GM19351 (cell line): ENCODE measurements around the gene TMEM59L.
A peak's percentile ranks its signal among the peaks of the same experiment; 100 is the strongest.
"Not testable (repeated sequence)": the region's sequence is repeated elsewhere in the genome, so short reads cannot be mapped to it uniquely, and the experiment has no call there.

Experiments used
- ATAC-seq: cut with Tn5 transposase; IDR thresholded peaks from one replicate; pipeline ENCODE4 v1.9.1; 2021; ENCODE audit warnings: mild to moderate bottlenecking, moderate library complexity; ENCODE audit not compliant: unreplicated experiment

Gene TMEM59L

DNA sequence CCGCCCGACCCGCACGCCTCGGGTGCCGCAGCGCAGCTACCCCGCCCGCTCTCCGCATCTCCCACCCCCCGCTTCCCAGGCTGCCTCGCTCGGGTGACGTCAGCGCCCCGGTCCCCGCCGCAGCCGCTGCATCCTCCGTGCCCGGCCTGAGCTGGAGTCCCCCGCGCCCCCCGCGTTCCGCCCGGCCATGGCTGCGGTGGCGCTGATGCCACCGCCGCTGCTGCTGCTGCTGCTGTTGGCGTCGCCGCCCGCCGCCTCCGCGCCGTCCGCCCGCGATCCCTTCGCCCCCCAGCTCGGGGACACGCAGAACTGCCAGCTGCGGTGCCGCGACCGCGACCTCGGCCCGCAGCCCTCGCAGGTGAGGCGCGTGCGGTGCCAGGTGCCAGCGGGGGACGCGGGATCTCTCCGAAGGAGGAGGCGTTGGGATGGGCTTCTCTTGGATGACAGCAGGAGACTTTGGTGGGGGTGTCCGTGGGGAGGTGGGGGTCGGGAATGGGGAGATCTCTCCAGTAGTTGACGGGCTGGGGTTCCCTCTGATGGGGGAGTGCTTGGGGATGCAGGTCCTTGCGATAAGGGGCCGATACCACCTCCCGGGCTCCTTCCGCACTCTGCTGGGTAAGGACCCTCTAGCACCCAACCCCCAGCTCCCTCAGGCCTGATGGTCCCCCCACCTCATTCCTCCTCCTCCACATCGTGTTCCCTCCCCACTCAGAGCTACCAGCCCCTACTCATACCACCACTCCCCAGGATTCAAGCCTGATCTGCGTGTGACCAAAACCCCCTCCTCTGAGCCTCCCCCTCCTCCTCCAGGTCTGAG, at the start of gene TMEM59L:
Gene TMEM59L (plus strand): TSS at position 99 of the 817 bp plus-strand sequence. CDS start 89 bp downstream, at position 188.
- no peak for ATAC-seq

GRCh38 chr19:18566953-18567352, 45.7 kb upstream of the TMEM59L start:
- ATAC-seq = no peak

DNA sequence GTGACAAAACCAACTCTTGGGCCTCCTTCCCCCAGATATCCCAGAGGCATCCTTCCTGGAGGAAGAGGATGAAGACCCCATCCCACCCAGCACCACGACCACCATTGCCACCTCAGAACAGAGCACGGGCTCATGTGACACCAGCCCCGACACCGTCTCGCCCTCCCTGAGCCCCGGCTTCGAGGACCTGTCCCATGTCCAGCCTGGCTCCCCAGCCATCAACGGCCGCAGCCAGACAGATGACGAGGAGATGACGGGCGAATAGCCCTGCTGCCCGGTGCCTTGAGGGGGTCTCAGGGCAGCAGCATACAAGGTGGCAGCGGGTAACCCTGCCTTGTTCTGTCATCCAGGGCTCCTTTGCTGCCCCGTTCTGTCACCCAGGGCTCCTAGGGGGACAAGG, 44.3 kb upstream of the TMEM59L start:
- ATAC-seq = no peak

DNA sequence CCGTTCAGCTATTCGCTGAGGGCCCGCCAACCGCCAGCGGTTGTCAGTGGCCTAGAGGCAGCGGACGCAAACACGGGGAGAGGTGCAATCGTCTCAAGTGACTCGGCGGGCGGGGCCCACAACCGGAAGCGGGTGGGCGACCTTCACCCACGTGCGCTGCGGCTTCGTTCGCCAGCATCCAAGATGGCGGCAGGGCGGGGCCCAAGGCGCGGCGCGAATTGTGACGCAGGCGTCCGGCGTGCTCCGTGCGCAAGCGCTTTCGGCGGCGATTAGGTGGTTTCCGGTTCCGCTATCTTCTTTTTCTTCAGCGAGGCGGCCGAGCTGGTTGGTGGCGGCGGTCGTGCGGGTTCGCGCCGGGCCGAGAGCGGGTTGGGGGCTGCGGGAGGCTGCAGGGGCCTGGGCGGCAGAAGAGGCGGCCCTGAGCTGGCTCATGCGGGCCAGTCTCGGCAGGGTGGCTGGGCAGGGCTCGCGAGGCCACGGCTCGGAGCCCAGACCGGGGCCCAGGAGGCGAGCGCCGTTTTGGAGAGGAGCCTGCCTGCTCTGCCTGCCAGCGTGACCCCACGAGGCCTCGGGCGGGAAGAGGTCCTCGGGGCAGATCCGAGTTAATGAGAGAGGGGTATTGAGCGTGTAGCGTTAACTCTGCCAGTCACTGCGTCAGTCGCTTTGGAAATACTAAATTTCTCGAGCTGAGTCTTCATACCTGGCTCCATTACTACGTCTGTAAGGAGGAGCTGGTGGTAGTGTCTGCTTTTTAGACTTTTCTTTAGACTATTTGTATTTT, 40.9 kb upstream of the TMEM59L start, which contains the start of gene UBA52:
Gene UBA52 (plus strand): TSS at position 294 of the 781 bp plus-strand sequence. CDS start 1,444 bp downstream, outside the sequence.
- ATAC-seq = peak; percentile 93

DNA sequence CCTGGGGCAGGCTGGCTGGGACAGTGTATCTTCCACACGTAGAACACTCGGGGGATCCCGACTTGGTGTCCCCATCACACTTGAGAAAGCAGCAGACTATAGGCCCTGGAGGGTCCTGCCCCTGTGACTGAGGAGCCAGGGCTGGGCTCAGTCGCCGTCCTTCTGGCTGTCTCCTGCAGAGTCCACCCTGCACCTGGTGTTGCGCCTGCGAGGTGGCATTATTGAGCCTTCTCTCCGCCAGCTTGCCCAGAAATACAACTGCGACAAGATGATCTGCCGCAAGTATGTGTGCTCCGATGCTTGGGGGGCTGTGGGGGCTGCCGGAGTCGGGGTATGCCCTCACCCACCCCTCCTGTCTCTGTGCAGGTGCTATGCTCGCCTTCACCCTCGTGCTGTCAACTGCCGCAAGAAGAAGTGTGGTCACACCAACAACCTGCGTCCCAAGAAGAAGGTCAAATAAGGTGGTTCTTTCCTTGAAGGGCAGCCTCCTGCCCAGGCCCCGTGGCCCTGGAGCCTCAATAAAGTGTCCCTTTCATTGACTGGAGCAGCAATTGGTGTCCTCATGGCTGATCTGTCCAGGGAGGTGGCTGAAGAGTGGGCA, 37.9 kb upstream of the TMEM59L start:
- no peak for ATAC-seq

DNA sequence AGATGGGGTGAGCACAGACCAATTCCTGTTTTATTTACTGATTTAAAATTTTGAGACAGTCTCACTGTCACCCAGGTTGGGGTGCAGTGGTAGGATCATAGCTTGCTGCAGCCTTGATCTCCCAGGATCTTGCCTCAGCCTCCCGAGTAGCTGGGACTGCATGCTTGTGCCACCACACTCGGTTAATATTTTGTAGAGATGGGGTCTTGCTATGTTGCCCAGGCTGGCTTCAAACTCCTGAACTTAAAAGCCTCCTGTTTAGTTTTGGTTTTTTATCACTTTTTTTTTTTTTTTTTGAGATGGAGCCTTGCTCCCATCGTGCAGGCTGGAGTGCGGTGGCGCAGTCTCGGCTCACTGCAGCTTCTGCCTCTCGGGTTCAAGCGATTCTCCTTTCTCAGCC, 36.3 kb upstream of the TMEM59L start:
- no peak for ATAC-seq

DNA sequence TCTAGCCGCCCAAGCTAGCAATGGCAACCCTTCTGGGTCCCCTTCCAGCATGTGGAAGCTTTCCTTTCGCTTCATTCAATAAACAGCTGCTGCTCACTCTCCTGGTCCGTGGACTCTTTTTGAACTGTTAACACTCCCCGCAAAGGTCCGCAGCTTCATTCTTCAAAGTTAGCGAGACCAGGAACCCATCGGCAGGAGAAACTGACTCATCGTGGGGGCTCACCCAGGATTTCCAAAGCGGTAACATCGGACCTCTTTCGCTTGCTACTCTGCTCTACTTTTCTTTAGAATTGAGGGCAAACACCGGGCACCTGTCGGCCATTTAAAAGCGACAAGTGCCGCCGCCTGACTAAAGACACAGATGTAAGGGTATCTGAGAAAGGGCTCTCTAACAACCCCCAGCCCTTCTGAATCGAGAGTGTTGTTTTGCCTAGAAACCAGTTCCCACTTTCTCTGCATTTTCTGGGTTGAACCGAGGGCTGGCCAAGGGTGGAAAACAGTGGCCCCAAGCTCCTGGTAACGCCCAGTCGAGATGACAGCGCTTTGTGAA, 35.2 kb upstream of the TMEM59L start:
- ATAC-seq = no peak

DNA sequence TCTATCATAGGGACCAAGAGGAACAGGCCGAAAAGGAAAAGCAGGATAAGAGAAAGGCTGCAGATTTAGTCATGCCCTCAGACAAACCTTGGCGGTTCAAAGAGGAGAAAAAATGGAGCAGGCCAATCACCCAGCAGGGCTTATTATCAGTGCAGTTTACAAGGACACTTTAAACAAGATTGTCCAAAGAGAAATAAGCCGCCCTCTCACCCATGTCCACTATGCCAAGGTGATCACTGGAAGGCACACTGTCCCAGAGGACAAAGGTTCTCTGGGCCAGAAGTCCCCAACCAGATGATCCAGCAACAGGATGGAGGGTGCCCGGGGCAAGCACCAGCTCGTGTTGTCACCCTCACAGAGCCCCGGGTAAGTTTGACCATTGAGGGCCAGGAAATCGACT, 32.4 kb upstream of the TMEM59L start:
- ATAC-seq = no peak

DNA sequence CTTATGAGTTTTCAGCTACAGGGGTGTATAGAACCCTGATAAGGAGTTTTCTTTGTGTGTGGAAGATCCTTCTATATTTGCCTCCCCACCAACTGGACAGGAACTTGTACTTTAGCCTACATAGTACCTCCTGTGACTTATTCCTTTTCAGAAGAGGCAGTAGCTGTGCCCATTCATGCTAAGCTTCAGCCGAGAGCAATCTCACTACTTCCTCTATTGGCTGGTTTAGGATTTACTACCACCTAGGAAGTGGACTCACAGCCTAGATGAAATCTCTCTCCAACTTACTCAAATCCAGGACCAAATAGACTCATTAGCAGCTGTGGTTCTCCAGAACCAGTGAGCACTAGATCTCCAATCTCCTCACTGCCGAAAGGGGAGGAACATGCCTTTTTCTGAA, 26.4 kb upstream of the TMEM59L start:
- ATAC-seq = no peak

GRCh38 chr19:18587561-18587960, 25.1 kb upstream of the TMEM59L start:
- ATAC-seq = no peak

- no peak for ATAC-seq
Observed at GRCh38 chr19:18587962-18588610, 24.6 kb upstream of the TMEM59L start.

DNA sequence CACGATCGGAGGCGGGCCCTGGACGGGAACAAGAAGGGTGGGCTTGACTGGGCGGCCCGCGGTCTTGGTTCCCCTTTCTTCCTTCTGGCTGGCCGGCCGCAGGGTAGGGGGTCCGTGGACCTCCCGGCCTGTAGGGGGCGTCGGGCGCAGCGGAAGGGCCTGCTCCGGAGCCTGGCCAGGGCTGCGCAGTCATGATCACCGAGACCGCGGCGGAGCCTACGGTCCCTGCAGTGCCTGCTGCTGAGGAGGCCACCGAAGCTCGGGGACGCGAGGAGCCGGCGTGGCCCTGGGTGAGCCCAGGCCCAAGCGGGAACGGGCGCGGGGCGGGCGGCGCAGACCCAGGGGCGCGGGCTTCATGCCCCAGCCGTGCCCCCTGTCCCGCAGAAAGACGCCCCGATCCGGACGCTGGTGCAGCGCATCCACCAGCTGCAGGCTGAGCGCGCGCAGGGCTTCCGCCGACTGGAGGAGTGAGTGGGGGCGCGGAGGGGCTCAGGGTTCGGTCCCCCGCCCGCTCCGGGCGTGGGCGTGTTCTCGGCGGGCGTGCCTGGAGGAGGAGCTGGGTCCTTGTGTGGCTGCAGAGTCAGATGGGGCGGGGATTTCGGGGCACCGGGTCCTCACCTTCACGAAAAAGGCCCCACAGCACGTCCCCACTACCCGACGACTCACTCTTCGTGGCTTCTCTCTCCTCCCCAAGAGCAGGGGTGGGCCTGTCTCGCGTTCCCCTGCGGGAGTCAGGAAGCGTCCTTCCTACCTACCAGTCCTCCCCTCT, 23.9 kb upstream of the TMEM59L start, which contains the start of gene REX1BD:
Gene REX1BD (plus strand): TSS at position 188 of the 769 bp plus-strand sequence. CDS start 4 bp downstream, at position 192.
- ATAC-seq = peak; percentile 66

- ATAC-seq = peak; percentile 31
Observed at GRCh38 chr19:18589380-18590272, 23.0 kb upstream of the TMEM59L start.

- no peak for ATAC-seq
Observed at GRCh38 chr19:18590273-18591272, 22.1 kb upstream of the TMEM59L start.

DNA sequence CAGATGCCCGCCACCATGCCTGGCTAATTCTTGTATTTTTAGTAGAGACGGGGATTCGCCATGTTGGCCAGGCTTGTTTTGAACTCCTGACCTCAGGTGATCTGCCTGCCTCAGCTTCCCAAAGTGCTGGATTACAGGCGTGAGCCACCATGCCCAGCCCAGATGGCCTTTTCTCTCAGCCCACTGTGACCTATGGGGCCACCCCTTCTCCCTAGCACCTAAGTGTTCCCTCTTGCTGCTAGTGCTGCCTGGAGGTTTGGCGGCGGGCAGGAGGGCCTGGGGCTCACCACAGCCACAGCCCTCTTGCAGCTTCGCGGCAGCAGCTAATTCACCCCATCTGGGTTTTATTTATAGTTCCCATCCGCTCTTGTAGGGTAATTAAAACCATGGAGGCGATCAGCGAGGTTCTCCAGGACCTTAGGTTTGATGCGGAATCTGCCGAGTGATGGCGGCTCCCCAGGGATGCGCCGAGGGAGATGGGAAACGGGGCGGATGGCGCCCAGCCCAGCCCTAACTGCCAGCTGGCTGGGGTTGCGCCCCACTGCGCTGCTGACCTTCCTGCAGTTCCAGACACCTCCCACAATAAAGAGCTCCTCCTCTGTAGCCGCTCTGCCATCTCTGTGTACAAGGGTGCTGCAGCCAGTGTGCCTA, 20.8 kb upstream of the TMEM59L start:
- ATAC-seq = no peak

- not testable (repeated sequence) for ATAC-seq
Observed at GRCh38 chr19:18592732-18593131, 19.9 kb upstream of the TMEM59L start.
